Endometrial microvascular endothelial cells (primary cell): ENCODE results near the gene SLC66A3. TPM values are rescaled to one million over a fixed set of nuclear protein-coding genes. Genes with fewer than 3 reads are reported as not detected.
"Not testable (repeated sequence)": the region's sequence is repeated elsewhere in the genome, so short reads cannot be mapped to it uniquely, and the experiment has no call there.

Experiments used
- in situ Hi-C: cut with HindIII; loops from 2 replicates; pipeline ENCODE4 v1.10.0; 2017; ENCODE audit warnings: low sequenced_read_pairs, low pct_unique_long_range_greater_than_20kb; ENCODE audit errors: inconsistent ontology term
- total RNA-seq: library from RNA; depleted of rRNA; stranded (reverse); fragments of >200 nt; gene quantifications from one replicate; pipeline ENCODE4 v1.2.3, GENCODE V29; 2015; ENCODE audit errors: inconsistent ontology term

The SLC66A3 gene
- total RNA-seq, 1 donor from 2014 or later: 43.8 TPM

- in situ Hi-C loops: no loop called here
Observed at GRCh38 chr2:11159574-11160170, 4.4 kb downstream of the SLC66A3 start.

GRCh38 chr2:11160256-11160655, 5.0 kb downstream of the SLC66A3 start:
- in situ Hi-C loops: no loop called here

GRCh38 chr2:11160731-11161455, 5.6 kb downstream of the SLC66A3 start:
- in situ Hi-C loops: no loop called here

GRCh38 chr2:11161747-11162146, 6.5 kb downstream of the SLC66A3 start:
- in situ Hi-C loops: no loop called here

GRCh38 chr2:11163439-11164317, 8.4 kb downstream of the SLC66A3 start:
- in situ Hi-C loops: no loop called here

GRCh38 chr2:11165046-11165445, 9.8 kb downstream of the SLC66A3 start:
- in situ Hi-C loops: not testable (repeated sequence)

- in situ Hi-C loops: no loop called here
Observed at GRCh38 chr2:11166476-11166875, 11.2 kb downstream of the SLC66A3 start.

- in situ Hi-C loops: no loop called here
Observed at GRCh38 chr2:11168488-11168887, 13.2 kb downstream of the SLC66A3 start.

- in situ Hi-C loops: no loop called here
Observed at GRCh38 chr2:11169333-11169732, 14.1 kb downstream of the SLC66A3 start.

GRCh38 chr2:11174222-11174621, 19.0 kb downstream of the SLC66A3 start:
- in situ Hi-C loops: no loop called here

GRCh38 chr2:11175293-11175795, 20.1 kb downstream of the SLC66A3 start:
- in situ Hi-C loops: no loop called here

GRCh38 chr2:11177871-11178690, 22.8 kb downstream of the SLC66A3 start:
- in situ Hi-C loops: no loop called here

GRCh38 chr2:11179196-11179595, 23.9 kb downstream of the SLC66A3 start:
- in situ Hi-C loops: no loop called here

- in situ Hi-C loops: no loop called here
Observed at GRCh38 chr2:11179899-11180298, 24.6 kb downstream of the SLC66A3 start.

GRCh38 chr2:11180653-11181052, 25.4 kb downstream of the SLC66A3 start:
- in situ Hi-C loops: no loop called here

- in situ Hi-C loops: no loop called here
Observed at GRCh38 chr2:11182951-11183350, 27.7 kb downstream of the SLC66A3 start.

- in situ Hi-C loops: no loop called here
Observed at GRCh38 chr2:11186145-11186544, 30.9 kb downstream of the SLC66A3 start.

GRCh38 chr2:11187083-11187619, 31.9 kb downstream of the SLC66A3 start:
- in situ Hi-C loops: no loop called here
